ENCODE data around the gene DGKB. TPM values are rescaled to one million over a fixed set of nuclear protein-coding genes. Genes with fewer than 3 reads are reported as not detected.

The DGKB gene
- total RNA-seq, 1 donor from 2014 or later = 5.5 TPM

DNA sequence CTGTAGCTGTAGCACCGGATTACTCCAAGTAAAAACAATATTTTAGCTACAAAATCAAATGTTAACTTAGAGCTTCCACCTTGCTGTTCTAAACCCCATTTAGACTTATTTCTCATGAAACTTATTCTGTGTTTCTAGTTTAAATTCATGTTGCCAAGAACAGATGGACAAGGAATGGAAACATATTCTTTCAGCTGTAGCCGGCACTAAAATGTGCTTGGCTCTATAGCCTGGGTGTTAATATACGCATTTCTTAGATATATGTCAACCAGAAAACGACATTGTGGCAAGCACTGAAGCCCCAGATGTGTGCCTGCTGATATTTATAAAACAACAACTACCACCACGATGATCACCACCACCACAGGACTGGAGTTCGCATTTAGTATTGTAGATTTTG, 722.8 kb downstream of the DGKB start:
- H3K9me3 ChIP-seq (ENCODE audit: low read depth) = no peaks in the 10 kb centered on the region
- no peak overlapping the region for H3K4me3 ChIP-seq
- Mint-ChIP-seq H3K36me3 (no peaks in the 10 kb centered on the region), H3K27me3 (ENCODE audit: insufficient read depth, low read depth) (peaks cover 3% of the 10 kb centered on the region), H3K27ac (no peak overlapping the region), H3K9me3 (peaks cover 5% of the 10 kb centered on the region), H3K4me3 (no peak overlapping the region), H3K4me1 (peaks cover 4% of the 10 kb centered on the region)
- H3K27ac ChIP-seq = no peak overlapping the region
- H3K79me2 ChIP-seq (ENCODE audit: low read depth) = no peaks in the 10 kb centered on the region
- TF ChIP-seq, protein P1, sequence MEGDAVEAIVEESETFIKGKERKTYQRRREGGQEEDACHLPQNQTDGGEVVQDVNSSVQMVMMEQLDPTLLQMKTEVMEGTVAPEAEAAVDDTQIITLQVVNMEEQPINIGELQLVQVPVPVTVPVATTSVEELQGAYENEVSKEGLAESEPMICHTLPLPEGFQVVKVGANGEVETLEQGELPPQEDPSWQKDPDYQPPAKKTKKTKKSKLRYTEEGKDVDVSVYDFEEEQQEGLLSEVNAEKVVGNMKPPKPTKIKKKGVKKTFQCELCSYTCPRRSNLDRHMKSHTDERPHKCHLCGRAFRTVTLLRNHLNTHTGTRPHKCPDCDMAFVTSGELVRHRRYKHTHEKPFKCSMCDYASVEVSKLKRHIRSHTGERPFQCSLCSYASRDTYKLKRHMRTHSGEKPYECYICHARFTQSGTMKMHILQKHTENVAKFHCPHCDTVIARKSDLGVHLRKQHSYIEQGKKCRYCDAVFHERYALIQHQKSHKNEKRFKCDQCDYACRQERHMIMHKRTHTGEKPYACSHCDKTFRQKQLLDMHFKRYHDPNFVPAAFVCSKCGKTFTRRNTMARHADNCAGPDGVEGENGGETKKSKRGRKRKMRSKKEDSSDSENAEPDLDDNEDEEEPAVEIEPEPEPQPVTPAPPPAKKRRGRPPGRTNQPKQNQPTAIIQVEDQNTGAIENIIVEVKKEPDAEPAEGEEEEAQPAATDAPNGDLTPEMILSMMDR (IDR thresholded peaks at IDR 0.05) = no peak
- TF ChIP-seq EZH2 (IDR thresholded peaks at IDR 0.05) = no peak
- TF ChIP-seq EZH2phosphoT487 (IDR thresholded peaks at IDR 0.05) = no peak
- no peaks in the 10 kb centered on the region for H3K4me1 ChIP-seq
- H2AFZ ChIP-seq (replicated peaks) = peak overlapping the region; percentile 23
- DNase-seq (ENCODE audit: low spot score) = no peak
- H4K20me1 ChIP-seq (ENCODE audit: low read depth) = no peaks in the 10 kb centered on the region
- H3K36me3 ChIP-seq = no peaks in the 10 kb centered on the region
- H3K27me3 ChIP-seq = no peaks in the 10 kb centered on the region
- H3F3A ChIP-seq (ENCODE audit: low read depth) = no peaks in the 10 kb centered on the region
- no peak overlapping the region for H3K9ac ChIP-seq
- H3K4me2 ChIP-seq = no peak overlapping the region

DNA sequence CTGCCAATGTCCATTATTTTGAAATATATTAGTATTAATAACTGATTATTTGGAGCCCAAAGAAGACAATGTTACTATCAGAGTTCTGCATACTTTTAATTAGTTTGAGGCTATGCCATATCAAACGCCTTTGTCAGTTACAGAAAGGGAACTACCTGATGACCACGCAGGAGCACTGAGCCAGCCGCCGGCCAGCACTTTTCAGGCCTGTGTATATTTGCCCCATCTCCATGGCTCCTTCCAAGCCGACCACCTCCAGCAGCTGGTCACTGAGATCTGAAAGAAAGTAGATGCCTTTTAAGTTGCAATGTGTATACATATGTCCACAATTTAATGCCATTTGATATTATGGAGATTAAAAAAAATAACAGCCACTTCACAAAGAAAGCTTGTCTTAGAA, 724.7 kb downstream of the DGKB start:
- no peak for DNase-seq (ENCODE audit: low spot score)
- Histone ChIP-seq H3F3A (ENCODE audit: low read depth) (no peaks in the 10 kb centered on the region), H3K4me3 (no peak overlapping the region), H3K9ac (no peak overlapping the region), H3K27me3 (no peaks in the 10 kb centered on the region), H3K4me1 (no peaks in the 10 kb centered on the region), H3K36me3 (no peaks in the 10 kb centered on the region), H3K4me2 (no peak overlapping the region), H3K27ac (no peak overlapping the region), H4K20me1 (ENCODE audit: low read depth) (no peaks in the 10 kb centered on the region), H3K79me2 (ENCODE audit: low read depth) (no peaks in the 10 kb centered on the region), H3K9me3 (ENCODE audit: low read depth) (no peaks in the 10 kb centered on the region), H2AFZ (replicated peaks) (no peak overlapping the region)
- TF ChIP-seq EZH2phosphoT487 (IDR thresholded peaks at IDR 0.05) (no peak), EZH2 (IDR thresholded peaks at IDR 0.05) (no peak)
- TF ChIP-seq, protein P1 (IDR thresholded peaks at IDR 0.05) = no peak
- Mint-ChIP-seq H3K27ac (no peak overlapping the region), H3K4me3 (no peak overlapping the region), H3K27me3 (ENCODE audit: insufficient read depth, low read depth) (no peaks in the 10 kb centered on the region), H3K36me3 (no peaks in the 10 kb centered on the region), H3K9me3 (no peaks in the 10 kb centered on the region), H3K4me1 (no peaks in the 10 kb centered on the region)

DNA sequence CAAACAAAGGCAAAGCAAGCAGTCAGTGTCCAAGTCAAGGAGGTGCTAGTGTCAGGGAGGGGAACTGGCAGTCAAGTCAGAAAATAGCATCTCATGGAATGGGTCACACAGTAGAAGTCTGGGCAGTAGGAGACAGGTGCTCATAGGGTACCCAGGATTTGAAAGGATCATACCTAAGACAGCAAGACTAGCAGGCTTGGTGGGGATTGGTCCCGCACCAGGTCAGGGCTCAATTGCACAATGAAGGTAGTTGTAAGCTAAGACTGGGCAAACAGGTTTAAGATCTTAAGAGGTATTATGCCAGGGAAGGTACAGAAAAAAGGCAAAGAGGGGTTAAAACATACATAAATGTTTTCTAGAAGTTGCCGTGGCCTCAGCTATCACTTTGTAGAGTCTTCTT, 731.7 kb downstream of the DGKB start:
- Histone ChIP-seq H3K4me3 (no peak overlapping the region), H3K79me2 (ENCODE audit: low read depth) (no peaks in the 10 kb centered on the region), H3K9me3 (ENCODE audit: low read depth) (no peaks in the 10 kb centered on the region), H3K4me1 (no peaks in the 10 kb centered on the region), H4K20me1 (ENCODE audit: low read depth) (no peaks in the 10 kb centered on the region), H2AFZ (replicated peaks) (no peak overlapping the region), H3K27ac (no peak overlapping the region), H3K27me3 (no peaks in the 10 kb centered on the region), H3K4me2 (no peak overlapping the region), H3K9ac (no peak overlapping the region), H3F3A (ENCODE audit: low read depth) (no peaks in the 10 kb centered on the region), H3K36me3 (no peaks in the 10 kb centered on the region)
- H3K27ac Mint-ChIP-seq = no peak overlapping the region
- peaks cover 10% of the 10 kb centered on the region for H3K9me3 Mint-ChIP-seq
- DNase-seq (ENCODE audit: low spot score) = no peak
- H3K4me1 Mint-ChIP-seq = no peaks in the 10 kb centered on the region
- TF ChIP-seq EZH2 (IDR thresholded peaks at IDR 0.05) (no peak), EZH2phosphoT487 (IDR thresholded peaks at IDR 0.05) (no peak)
- TF ChIP-seq, protein P1 (IDR thresholded peaks at IDR 0.05) = no peak
- no peaks in the 10 kb centered on the region for H3K36me3 Mint-ChIP-seq
- H3K4me3 Mint-ChIP-seq = no peak overlapping the region
- no peaks in the 10 kb centered on the region for H3K27me3 Mint-ChIP-seq (ENCODE audit: insufficient read depth, low read depth)
